ENCODE results near the gene PCBP3. TPM values are rescaled to one million over a fixed set of nuclear protein-coding genes. Genes with fewer than 3 reads are reported as not detected.

PCBP3 gene
- total RNA-seq, 4 donors from 2014 or later = 0.47 to 5.3 (median 1.0) TPM; not detected in 1

DNA sequence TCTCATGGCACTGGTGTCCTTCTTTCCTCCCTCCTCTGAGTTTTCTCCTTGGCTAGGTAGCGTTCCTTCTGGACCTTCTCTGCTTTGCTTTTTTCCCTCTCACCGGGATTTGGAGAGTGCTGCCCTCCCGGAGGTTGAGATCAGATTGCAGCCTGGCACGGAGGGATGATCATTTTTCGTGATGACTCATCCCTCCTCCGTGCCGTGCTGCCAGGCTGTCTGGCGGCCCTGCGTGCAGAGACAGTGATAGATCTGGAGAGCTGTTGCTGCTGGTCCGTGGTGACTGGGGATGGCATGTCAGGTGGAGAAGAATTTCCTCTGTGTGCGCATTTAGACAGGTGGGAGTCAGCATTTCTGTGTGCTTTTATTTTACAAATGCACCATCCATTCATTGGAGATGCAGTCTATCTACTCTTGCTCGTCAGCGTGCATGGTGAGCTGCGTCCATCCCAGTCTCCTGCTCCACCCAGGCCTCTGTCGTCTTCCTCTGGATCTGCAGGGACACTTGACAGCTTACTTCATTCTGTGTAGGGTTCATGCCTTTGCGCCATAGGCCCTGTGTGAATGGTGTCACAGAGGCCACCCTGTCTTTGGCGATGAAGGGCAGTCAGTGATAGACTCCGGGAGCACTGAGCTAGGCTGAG, 104.4 kb downstream of the PCBP3 start:
- Histone ChIP-seq H3K4me3 (no peak overlapping the region), H3K4me1 (peaks cover 0 to 11% (median 0%) of the 10 kb centered on the region in 3 donors), H3K9me3 (no peaks in the 10 kb centered on the region), H3K27me3 (peaks cover 0 to 19% (median 0%) of the 10 kb centered on the region in 4 donors), H3K36me3 (no peaks in the 10 kb centered on the region), H3K27ac (no peak overlapping the region)
- TF ChIP-seq POLR2A (IDR thresholded peaks at IDR 0.05) = no peak
- TF ChIP-seq, protein P1, sequence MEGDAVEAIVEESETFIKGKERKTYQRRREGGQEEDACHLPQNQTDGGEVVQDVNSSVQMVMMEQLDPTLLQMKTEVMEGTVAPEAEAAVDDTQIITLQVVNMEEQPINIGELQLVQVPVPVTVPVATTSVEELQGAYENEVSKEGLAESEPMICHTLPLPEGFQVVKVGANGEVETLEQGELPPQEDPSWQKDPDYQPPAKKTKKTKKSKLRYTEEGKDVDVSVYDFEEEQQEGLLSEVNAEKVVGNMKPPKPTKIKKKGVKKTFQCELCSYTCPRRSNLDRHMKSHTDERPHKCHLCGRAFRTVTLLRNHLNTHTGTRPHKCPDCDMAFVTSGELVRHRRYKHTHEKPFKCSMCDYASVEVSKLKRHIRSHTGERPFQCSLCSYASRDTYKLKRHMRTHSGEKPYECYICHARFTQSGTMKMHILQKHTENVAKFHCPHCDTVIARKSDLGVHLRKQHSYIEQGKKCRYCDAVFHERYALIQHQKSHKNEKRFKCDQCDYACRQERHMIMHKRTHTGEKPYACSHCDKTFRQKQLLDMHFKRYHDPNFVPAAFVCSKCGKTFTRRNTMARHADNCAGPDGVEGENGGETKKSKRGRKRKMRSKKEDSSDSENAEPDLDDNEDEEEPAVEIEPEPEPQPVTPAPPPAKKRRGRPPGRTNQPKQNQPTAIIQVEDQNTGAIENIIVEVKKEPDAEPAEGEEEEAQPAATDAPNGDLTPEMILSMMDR (IDR thresholded peaks at IDR 0.05) = no peak
- WGBS, 2 donors = 24 to 42% methylated on average over 9 to 14 of the region's 18 CpGs
- intact Hi-C loops (cut with DNase I) = no loop called here
- DNase-seq = no peak

DNA sequence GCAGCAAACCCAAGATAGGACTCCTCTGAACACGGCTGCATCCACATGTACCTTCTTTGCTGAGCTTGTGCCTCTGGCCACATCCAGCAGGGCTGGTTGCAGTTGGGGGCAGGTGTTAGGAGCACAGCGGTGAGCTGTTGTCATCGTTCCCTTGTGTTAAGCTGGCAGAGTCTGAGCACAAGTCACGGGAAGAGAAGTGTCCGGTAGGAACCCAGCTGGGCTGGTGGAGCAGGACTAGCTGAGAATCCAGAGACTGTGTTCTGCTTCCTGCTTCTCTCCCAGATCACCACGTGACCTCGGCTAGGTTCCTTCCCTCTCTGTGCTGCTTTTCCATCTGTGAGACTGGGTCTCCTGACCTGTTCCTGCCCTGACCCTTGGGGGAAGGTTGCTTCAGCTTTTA, 105.1 kb downstream of the PCBP3 start:
- intact Hi-C loops (cut with DNase I) = no loop called here
- Histone ChIP-seq H3K9me3 (no peaks in the 10 kb centered on the region), H3K36me3 (no peaks in the 10 kb centered on the region), H3K4me1 (peaks cover 0 to 11% (median 0%) of the 10 kb centered on the region in 3 donors), H3K27me3 (peaks cover 0 to 19% (median 0%) of the 10 kb centered on the region in 4 donors), H3K4me3 (no peak overlapping the region), H3K27ac (no peak overlapping the region)
- TF ChIP-seq POLR2A (IDR thresholded peaks at IDR 0.05) = no peak
- TF ChIP-seq, protein P1 (IDR thresholded peaks at IDR 0.05) = no peak
- 57 to 65% methylated on average over 4 to 5 of the region's 7 CpGs for WGBS, 2 donors
- no peak for DNase-seq

DNA sequence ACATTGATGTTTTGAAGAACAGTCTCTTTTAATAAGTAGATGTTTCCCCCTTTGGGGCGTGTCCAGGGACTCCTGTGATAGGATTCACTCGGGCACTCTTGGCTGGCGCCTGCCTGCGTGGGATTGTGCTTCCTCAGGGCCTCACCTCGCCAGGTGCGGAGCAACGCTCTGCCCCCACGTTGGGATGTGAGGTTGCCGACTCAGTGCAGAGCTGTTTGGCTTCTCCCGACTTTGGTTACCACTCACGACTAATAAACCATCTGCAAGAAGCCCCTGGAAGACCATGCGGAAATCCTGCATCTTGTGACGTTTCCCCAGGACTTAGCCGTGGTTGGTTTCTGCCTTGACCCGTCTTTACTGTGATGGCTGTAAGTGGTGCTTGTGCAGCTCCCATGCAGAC, 106.4 kb downstream of the PCBP3 start:
- H3K27me3 ChIP-seq = peaks cover 0 to 19% (median 0%) of the 10 kb centered on the region in 4 donors
- 80 to 81% methylated on average over 8 to 15 of the region's 15 CpGs for WGBS, 2 donors
- intact Hi-C loops (cut with DNase I) = no loop called here
- H3K27ac ChIP-seq = no peak overlapping the region
- no peaks in the 10 kb centered on the region for H3K9me3 ChIP-seq
- no peaks in the 10 kb centered on the region for H3K36me3 ChIP-seq
- peaks cover 0 to 11% (median 0%) of the 10 kb centered on the region in 3 donors for H3K4me1 ChIP-seq
- no peak for DNase-seq
- no peak overlapping the region for H3K4me3 ChIP-seq
- TF ChIP-seq POLR2A (IDR thresholded peaks at IDR 0.05) = no peak
- TF ChIP-seq, protein P1 (IDR thresholded peaks at IDR 0.05) = no peak

DNA sequence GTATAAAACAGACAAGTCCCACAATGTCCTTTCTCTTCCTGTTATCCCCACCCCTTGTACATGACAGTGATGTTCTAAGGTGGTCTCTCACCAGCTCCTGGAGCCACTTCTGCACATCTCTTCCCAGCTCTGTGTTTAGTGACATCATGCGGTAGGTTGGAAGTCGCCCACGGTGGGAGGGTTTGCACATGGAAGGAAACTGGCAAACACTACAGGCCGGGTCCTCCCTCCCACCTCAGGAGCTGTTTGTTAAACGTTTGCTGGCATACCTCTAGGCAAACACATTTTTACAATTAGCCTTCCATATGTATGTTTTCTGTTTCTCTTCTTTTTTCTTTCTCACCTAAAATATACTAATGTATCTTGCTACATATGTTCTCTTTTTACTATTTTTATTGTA, 107.4 kb downstream of the PCBP3 start:
- WGBS, 2 donors = 56 to 60% methylated on average over 5 of the region's 5 CpGs
- no peak for DNase-seq
- H3K27ac ChIP-seq = no peak overlapping the region
- intact Hi-C loops (cut with DNase I) = no loop called here
- no peaks in the 10 kb centered on the region for H3K9me3 ChIP-seq
- peaks cover 0 to 19% (median 0%) of the 10 kb centered on the region in 4 donors for H3K27me3 ChIP-seq
- peaks cover 0 to 11% (median 0%) of the 10 kb centered on the region in 3 donors for H3K4me1 ChIP-seq
- TF ChIP-seq, protein P1 (IDR thresholded peaks at IDR 0.05) = no peak
- no peak for TF ChIP-seq POLR2A (IDR thresholded peaks at IDR 0.05)
- no peaks in the 10 kb centered on the region for H3K36me3 ChIP-seq
- no peak overlapping the region for H3K4me3 ChIP-seq

DNA sequence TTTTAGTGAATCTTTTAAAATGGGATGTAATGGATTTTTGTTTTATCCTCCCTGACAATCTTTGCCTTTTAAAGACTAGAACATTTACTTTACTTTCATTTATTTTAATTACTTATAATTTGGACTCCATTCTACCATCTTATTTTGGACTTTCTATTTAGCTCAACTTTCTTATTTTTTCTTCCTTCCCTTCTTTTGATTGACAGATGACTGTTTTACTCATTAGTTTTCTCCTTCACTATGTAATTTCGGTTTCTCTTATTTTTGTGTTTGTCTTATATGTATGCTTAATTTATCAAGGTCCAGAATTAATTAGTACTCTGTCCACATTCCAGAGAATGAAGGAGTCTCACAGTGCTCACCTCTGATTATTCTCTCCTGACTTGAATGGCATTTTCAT, 109.9 kb downstream of the PCBP3 start:
- H3K4me3 ChIP-seq = no peak overlapping the region
- no peak for TF ChIP-seq POLR2A (IDR thresholded peaks at IDR 0.05)
- TF ChIP-seq, protein P1 (IDR thresholded peaks at IDR 0.05) = no peak
- intact Hi-C loops (cut with DNase I) = no loop called here
- 60 to 63% methylated on average over 1 of the region's 1 CpG for WGBS, 2 donors
- no peak for DNase-seq
- H3K36me3 ChIP-seq = no peaks in the 10 kb centered on the region
- no peaks in the 10 kb centered on the region for H3K9me3 ChIP-seq
- no peaks in the 10 kb centered on the region for H3K4me1 ChIP-seq
- H3K27me3 ChIP-seq = peaks cover 0 to 9% (median 0%) of the 10 kb centered on the region in 4 donors
- H3K27ac ChIP-seq = no peak overlapping the region
